ENCODE measurements around the gene TOMM6. TPM values are rescaled to one million over a fixed set of nuclear protein-coding genes. Genes with fewer than 3 reads are reported as not detected.

TOMM6 gene
- total RNA-seq, 2 donors from 2014 or later, result 207 to 212 TPM

- Mint-ChIP-seq H3K4me3 (no peak overlapping the region), H3K4me1 (no peaks in the 10 kb centered on the region), H3K27ac (no peak overlapping the region), H3K9me3 (no peaks in the 10 kb centered on the region), H3K27me3 (ENCODE audit: insufficient read depth) (no peaks in the 10 kb centered on the region), H3K36me3 (ENCODE audit: low read depth) (peaks cover 32% of the 10 kb centered on the region)
- H3K4me3 ChIP-seq (ENCODE audit: low read length), result no peak overlapping the region
- WGBS, 2 experiments (ENCODE audit: insufficient coverage in 1 of 2, insufficient read length in 1 of 2), result 96 to 97% methylated on average over 11 to 30 of the region's 30 CpGs
- H3K36me3 ChIP-seq (ENCODE audit: control insufficient read depth, insufficient read depth, low read length), result peaks cover 28% of the 10 kb centered on the region
- TF ChIP-seq CTCF (conservative IDR thresholded peaks at IDR 0.05), result no peak
- DNase-seq, result no peak
- H3K9me3 ChIP-seq (ENCODE audit: control insufficient read depth, low read length), result no peaks in the 10 kb centered on the region
- H3K27me3 ChIP-seq (ENCODE audit: control insufficient read depth, insufficient read depth, low read length, poor library complexity, severe bottlenecking), result no peaks in the 10 kb centered on the region
- H3K4me1 ChIP-seq (ENCODE audit: control insufficient read depth, insufficient read depth, low read length), result peaks cover 3% of the 10 kb centered on the region
- no peak overlapping the region for H3K27ac ChIP-seq (ENCODE audit: low read depth, low read length)
- no peak overlapping the region for H3K9ac ChIP-seq (ENCODE audit: extremely low read depth, low read length, poor library complexity, severe bottlenecking)
Measured at GRCh38 chr6:41770381-41771057, 17.0 kb upstream of the TOMM6 start.

DNA sequence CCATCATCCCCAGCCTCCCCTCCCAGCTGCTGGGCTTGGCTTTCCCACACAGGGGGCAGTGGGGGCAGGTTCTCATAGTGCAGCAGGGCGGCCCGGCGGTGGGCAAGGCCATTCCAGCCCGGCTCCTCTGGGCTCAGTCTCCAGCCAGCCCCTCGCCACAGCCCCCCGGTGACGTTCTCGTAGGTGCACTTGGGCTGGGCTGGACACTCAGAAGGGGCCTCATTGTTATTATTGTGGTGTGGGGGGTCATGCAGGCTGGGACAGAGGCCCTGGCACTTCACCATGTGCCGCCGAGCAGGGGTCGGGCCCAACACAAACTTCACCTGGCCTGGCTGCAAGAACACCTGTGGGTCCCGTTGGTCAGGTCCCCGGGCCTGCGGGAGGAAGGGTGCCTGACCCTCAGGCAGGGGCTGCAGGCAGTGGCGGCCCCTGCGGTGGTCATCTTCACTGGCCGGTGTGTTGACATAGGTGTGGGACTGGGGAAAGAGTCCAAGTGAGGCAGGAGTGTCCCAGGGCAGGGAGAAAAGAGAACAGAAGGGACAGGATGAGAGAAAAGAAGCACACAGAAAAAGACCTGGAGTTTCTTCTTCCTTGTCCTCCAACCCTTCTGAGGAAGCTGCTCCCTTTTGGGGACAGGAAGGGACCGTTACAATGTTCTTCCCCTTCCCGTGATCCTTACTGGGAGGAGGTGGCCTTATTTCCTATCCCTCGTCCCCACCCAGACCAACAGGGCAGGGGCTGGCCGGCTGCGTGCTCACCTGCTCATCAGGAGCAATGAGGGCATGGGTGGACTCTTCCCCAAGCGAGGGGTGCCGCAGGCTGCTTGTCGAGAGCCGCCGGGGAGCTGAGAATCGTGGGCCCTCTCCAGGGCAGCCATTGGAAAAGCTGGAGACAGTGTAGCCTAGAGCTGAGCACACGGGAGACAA, 16.2 kb upstream of the TOMM6 start:
- H3K4me3 ChIP-seq (ENCODE audit: low read length), result no peak overlapping the region
- Mint-ChIP-seq H3K4me3 (no peak overlapping the region), H3K9me3 (no peaks in the 10 kb centered on the region), H3K36me3 (ENCODE audit: low read depth) (peaks cover 35% of the 10 kb centered on the region), H3K27ac (no peak overlapping the region), H3K4me1 (no peaks in the 10 kb centered on the region), H3K27me3 (ENCODE audit: insufficient read depth) (no peaks in the 10 kb centered on the region)
- H3K9ac ChIP-seq (ENCODE audit: extremely low read depth, low read length, poor library complexity, severe bottlenecking), result no peak overlapping the region
- no peak for TF ChIP-seq CTCF (conservative IDR thresholded peaks at IDR 0.05)
- no peaks in the 10 kb centered on the region for H3K9me3 ChIP-seq (ENCODE audit: control insufficient read depth, low read length)
- no peak for DNase-seq
- peaks cover 31% of the 10 kb centered on the region for H3K36me3 ChIP-seq (ENCODE audit: control insufficient read depth, insufficient read depth, low read length)
- peaks cover 3% of the 10 kb centered on the region for H3K4me1 ChIP-seq (ENCODE audit: control insufficient read depth, insufficient read depth, low read length)
- no peaks in the 10 kb centered on the region for H3K27me3 ChIP-seq (ENCODE audit: control insufficient read depth, insufficient read depth, low read length, poor library complexity, severe bottlenecking)
- 92 to 93% methylated on average over 17 to 29 of the region's 29 CpGs for WGBS, 2 experiments (ENCODE audit: insufficient coverage in 1 of 2, insufficient read length in 1 of 2)
- H3K27ac ChIP-seq (ENCODE audit: low read depth, low read length), result no peak overlapping the region

GRCh38 chr6:41774841-41775240, 12.7 kb upstream of the TOMM6 start:
- no peak overlapping the region for H3K27ac Mint-ChIP-seq
- TF ChIP-seq CTCF (conservative IDR thresholded peaks at IDR 0.05), result no peak
- no peak overlapping the region for H3K9ac ChIP-seq (ENCODE audit: extremely low read depth, low read length, poor library complexity, severe bottlenecking)
- H3K27me3 ChIP-seq (ENCODE audit: control insufficient read depth, insufficient read depth, low read length, poor library complexity, severe bottlenecking), result no peaks in the 10 kb centered on the region
- no peaks in the 10 kb centered on the region for H3K9me3 Mint-ChIP-seq
- no peak overlapping the region for H3K4me3 Mint-ChIP-seq
- H3K9me3 ChIP-seq (ENCODE audit: control insufficient read depth, low read length), result no peaks in the 10 kb centered on the region
- H3K4me3 ChIP-seq (ENCODE audit: low read length), result no peak overlapping the region
- peaks cover 39% of the 10 kb centered on the region for H3K36me3 Mint-ChIP-seq (ENCODE audit: low read depth)
- no peak for DNase-seq
- no peaks in the 10 kb centered on the region for H3K4me1 ChIP-seq (ENCODE audit: control insufficient read depth, insufficient read depth, low read length)
- H3K27ac ChIP-seq (ENCODE audit: low read depth, low read length), result no peak overlapping the region
- H3K27me3 Mint-ChIP-seq (ENCODE audit: insufficient read depth), result peaks cover 5% of the 10 kb centered on the region
- peaks cover 37% of the 10 kb centered on the region for H3K36me3 ChIP-seq (ENCODE audit: control insufficient read depth, insufficient read depth, low read length)
- H3K4me1 Mint-ChIP-seq, result peaks cover 9% of the 10 kb centered on the region
- WGBS, 2 experiments (ENCODE audit: insufficient coverage in 1 of 2, insufficient read length in 1 of 2), result 89 to 90% methylated on average over 3 of the region's 3 CpGs

All from endodermal cell (in vitro differentiated cells).